Measurements from ENCODE around the gene MVP.
"Not testable (repeated sequence)": the region's sequence is repeated elsewhere in the genome, so short reads cannot be mapped to it uniquely, and the experiment has no call there.

Gene MVP

GRCh38 chr16:29815032-29815721, 5.1 kb upstream of the MVP start:
- DNase-seq (ENCODE audit: low spot score) (no peak), FAIRE-seq (no peak)

DNA sequence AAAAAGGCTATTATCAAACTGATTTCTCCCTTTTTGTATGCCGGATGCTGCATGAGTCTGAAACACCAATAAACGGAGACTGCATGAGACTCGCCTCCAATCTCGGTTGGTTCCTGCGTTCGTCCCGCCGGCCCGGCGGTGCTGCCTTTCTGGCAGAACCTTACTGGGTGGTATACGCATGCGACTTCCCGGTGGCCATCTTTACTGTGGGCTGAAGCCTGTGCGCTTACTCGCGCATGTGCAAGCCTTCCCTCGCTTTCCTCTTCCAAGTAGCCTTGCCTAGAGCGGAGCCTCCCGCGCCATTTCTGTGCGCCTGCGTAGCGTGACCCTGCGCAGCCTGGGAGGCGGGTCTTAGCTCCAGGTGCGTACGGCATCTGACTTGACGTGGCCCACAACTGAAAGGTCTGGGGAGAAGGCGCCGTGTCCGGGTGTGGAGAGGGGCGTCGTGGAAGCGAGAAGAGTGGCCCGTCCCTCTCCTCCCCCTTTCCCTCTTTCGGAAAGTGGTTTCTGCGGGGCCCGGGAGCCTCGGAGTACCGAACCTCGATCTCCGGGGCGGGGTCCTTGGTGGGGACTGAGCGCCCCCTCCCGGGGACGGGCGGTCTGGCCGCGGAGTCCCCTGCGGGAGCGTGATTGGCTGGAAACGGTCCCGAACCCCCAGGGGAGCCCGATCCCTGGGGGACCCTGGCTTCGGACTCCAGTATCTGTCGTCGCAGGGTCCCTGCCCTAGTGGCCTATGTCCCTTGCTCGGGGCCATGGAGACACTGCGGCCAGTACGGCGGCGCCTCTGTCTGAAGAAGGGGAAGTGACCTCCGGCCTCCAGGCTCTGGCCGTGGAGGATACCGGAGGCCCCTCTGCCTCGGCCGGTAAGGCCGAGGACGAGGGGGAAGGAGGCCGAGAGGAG, 4.2 kb upstream of the MVP start, which contains the start of gene PAGR1:
Gene PAGR1, plus strand, starts transcription at position 360 of the 901 bp plus-strand sequence. Its CDS starts 374 bp downstream, at position 734.
- DNase-seq (ENCODE audit: low spot score), result peak; percentile 96
- FAIRE-seq, result peak; percentile 68

- no peak for FAIRE-seq
- DNase-seq (ENCODE audit: low spot score), result peak; percentile 63
Measured at GRCh38 chr16:29816694-29817441, 3.4 kb upstream of the MVP start.

DNA sequence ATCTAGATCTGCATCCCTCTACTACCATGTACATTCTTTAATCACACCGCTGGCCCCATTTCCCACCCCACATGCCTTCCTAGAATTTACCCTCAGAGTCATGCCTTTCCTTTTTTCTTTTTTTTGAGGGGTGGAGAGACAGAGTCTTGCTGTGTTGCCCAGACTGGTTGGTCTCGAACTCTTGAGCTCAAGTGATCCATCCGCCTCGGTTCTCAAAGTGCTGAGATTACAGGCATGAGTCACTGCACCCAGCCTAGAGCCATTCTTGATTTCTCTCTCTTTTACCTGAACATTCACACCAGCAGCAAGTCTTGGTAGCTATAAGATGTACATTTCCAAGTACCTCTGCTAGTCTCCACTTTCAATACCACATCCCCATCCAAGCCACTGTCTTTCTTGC, 2.2 kb upstream of the MVP start:
- no peak for DNase-seq (ENCODE audit: low spot score)
- FAIRE-seq, result no peak

GRCh38 chr16:29819506-29819905, 756 bp upstream of the MVP start:
- DNase-seq (ENCODE audit: low spot score), result no peak
- no peak for FAIRE-seq

- DNase-seq (ENCODE audit: low spot score) (peak; percentile 14), FAIRE-seq (no peak)
Measured at GRCh38 chr16:29820730-29821642, 724 bp downstream of the MVP start.

- FAIRE-seq (peak; percentile 67), DNase-seq (ENCODE audit: low spot score) (peak; percentile 78)
Measured at GRCh38 chr16:29821643-29822115, 1.4 kb downstream of the MVP start.

DNA sequence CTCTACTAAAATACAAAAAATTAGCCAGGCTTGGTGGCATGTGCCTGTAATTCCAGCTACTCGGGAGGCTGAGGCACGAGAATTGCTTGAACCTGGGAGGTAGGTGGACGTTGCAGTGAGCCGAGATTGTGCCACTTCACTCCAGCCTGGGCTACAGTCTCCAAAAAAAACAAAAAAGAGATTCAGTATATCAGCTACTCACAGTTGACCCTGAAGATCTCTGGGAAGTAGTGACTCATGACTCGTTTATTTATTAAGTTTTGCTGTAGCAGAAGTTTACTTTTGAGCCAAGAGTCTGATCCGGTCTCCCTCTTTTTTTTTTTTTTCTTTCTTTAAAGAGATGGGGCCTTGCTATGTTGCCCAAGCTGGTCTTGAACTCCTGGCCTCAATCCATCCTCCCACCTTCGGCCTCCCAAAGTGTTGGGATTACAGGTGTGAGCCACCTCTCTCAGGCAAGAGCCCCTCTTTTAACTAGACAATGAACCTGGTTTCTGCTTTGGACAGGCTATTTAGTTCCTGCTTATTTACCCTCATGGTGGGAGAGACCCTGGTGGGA, 4.4 kb downstream of the MVP start:
- FAIRE-seq, result peak; percentile 86

GRCh38 chr16:29825145-29826044, 5.1 kb downstream of the MVP start:
- FAIRE-seq, result peak; percentile 38
- peak; percentile 79 for DNase-seq (ENCODE audit: low spot score)

More for the DNA sequence above, 4.4 kb downstream of the MVP start:
- DNase-seq (ENCODE audit: low spot score), result peak; percentile 83

DNA sequence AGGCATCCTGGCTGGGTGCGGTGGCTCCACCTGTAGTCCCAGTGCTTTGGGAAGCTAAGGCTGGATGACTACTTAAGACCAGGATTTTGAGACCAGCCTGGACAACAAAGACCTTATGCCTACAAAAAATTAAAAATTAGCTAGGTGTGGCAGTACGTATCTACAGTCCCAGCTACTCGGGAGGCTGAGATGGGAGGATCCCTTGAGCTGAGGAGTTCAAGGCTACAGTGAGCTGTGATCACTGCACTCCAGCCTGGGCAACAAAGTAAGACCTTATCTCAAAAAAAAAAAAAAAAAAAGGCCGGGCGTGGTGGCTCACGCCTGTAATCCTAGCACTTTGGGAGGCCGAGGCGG, 6.1 kb downstream of the MVP start:
- FAIRE-seq (no peak), DNase-seq (ENCODE audit: low spot score) (no peak)

DNA sequence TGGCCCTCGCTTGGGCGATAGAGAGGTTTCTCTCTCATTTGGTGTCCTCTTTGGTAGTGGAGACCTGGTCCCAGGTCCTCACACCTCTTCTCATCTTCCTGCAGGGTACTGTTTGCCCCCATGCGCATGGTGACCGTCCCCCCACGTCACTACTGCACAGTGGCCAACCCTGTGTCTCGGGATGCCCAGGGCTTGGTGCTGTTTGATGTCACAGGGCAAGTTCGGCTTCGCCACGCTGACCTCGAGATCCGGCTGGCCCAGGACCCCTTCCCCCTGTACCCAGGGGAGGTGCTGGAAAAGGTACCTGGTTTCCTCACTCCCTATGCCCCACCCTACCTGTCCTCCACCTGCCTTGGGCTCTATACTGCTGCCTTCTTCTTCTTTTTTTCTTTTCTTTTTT, 10.5 kb downstream of the MVP start:
- no peak for FAIRE-seq
- DNase-seq (ENCODE audit: low spot score), result no peak

GRCh38 chr16:29831490-29831889, 11.2 kb downstream of the MVP start:
- FAIRE-seq (no peak), DNase-seq (ENCODE audit: low spot score) (no peak)

DNA sequence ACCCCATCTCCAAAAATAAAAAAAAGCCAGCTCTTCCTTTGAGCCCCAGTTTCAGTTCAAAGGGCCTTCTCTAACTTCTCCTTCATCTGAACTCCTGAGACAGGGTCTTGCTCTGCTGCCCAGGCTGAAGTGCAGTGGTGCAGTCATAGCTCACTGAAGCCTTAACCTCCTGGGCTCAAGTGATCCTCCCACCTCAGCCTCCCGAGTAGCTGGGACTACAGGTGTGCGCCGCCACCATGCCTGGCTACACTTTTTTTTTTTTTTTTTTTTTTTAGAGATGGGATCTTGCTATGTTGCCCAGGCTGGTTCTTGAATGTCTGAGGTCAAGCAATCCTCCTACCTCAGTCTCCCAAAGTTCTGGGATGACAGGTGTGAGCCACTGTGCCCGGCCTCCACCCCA, 13.0 kb downstream of the MVP start:
- not testable (repeated sequence) for FAIRE-seq; DNase-seq (ENCODE audit: low spot score)

GRCh38 chr16:29834079-29834478, 13.8 kb downstream of the MVP start:
- no peak for DNase-seq (ENCODE audit: low spot score)
- FAIRE-seq, result no peak

- FAIRE-seq, result peak; percentile 58
- DNase-seq (ENCODE audit: low spot score), result peak; percentile 37
Measured at GRCh38 chr16:29835926-29836325, 15.7 kb downstream of the MVP start.

DNA sequence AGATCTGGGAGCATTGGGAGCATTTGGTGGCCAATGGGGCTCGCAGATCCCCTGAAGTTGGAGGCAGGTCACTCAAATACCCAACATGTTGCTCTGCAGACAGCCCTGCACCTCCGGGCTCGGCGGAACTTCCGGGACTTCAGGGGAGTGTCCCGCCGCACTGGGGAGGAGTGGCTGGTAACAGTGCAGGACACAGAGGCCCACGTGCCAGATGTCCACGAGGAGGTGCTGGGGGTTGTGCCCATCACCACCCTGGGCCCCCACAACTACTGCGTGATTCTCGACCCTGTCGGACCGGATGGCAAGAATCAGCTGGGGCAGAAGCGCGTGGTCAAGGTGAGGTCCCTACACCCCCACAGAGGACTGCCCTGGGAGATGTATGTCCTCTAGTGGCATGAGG, 16.4 kb downstream of the MVP start:
- DNase-seq (ENCODE audit: low spot score) (no peak), FAIRE-seq (no peak)

DNA sequence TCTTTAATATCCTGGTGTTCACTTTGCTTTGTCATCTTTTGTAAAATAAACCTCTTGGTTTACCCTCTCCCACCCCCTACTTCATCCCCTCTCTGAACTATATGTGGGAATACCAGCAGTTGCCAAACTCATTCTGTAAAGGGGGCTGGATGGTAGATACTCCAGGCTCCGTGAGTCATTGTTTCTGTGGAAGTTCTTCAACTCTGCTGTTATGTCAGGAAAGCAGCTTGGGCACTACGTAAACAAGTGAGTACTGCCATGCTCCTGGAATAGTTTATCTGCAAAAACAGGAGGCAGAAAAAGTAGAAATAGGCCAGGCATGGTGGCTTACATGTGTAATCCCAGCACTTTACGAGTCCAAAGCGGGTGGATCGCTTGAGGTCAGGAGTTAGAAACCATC, 17.6 kb downstream of the MVP start:
- DNase-seq (ENCODE audit: low spot score) (no peak), FAIRE-seq (no peak)

DNA sequence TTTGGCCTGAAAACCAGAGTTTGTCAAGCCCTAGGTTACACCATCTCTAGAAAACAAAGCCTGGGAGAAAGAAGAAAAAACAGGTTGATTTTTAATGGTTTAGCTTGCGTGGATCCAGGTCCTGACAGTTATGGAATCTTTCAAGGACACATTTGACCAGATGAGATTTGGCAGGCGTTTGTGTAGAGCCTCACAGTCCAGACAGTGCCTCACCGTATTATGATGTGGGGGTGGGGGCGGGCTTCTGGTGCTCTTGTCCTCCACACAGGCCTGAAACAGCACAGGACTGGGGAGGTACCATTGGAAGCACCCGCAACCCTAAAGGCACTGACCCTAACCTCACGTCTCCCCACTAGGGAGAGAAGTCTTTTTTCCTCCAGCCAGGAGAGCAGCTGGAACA, 19.6 kb downstream of the MVP start:
- DNase-seq (ENCODE audit: low spot score), result no peak
- no peak for FAIRE-seq

GRCh38 chr16:29840240-29840639, 20.0 kb downstream of the MVP start:
- FAIRE-seq (no peak), DNase-seq (ENCODE audit: low spot score) (no peak)
